Colonic mucosa (tissue), 4 donors: ENCODE results near the gene HELQ. TPM values are rescaled to one million over a fixed set of nuclear protein-coding genes. Genes with fewer than 3 reads are reported as not detected.
"Not testable (repeated sequence)": the region's sequence is repeated elsewhere in the genome, so short reads cannot be mapped to it uniquely, and the experiment has no call there.

Experiments
- DNase-seq: peaks from one replicate; pipeline ENCODE4 v3.0.0-alpha.2; 2020
- H3K27ac ChIP-seq: fragments of 200-600 bp; one replicate; pipeline ENCODE4 v1.8.0; 2021
- H3K27me3 ChIP-seq: fragments of 200-600 bp; one replicate; pipeline ENCODE4 v1.8.0; 2021
- H3K36me3 ChIP-seq: fragments of 200-600 bp; one replicate; pipeline ENCODE4 v1.8.0; 2021
- H3K4me1 ChIP-seq: fragments of 200-600 bp; one replicate; pipeline ENCODE4 v1.8.0; 2021; ENCODE audit warnings: mild to moderate bottlenecking
- H3K4me3 ChIP-seq: fragments of 200-600 bp; one replicate; pipeline ENCODE4 v1.8.0; 2021
- H3K9ac ChIP-seq, 2 donors: one replicate each; pipeline ENCODE4 v1.7.0; 2013; ENCODE audit warnings: control low read depth in 2 of 2, low read depth in 2 of 2, low read length in 2 of 2
- H3K9me3 ChIP-seq: fragments of 200-600 bp; one replicate; pipeline ENCODE4 v1.8.0; 2021
- CTCF ChIP-seq: fragments of 200-600 bp; IDR thresholded peaks from one replicate; pipeline ENCODE4 v1.8.0; 2022; ENCODE audit warnings: antibody characterized with exemption, mild to moderate bottlenecking
- intact Hi-C: fragments of 100-400 bp; cut with DNase I; formaldehyde crosslinking; loops from one replicate; pipeline ENCODE4 v1.14.1; 2022
- total RNA-seq, 2 donors: library from RNA; stranded (reverse); fragmentation: NEBNext Ultra II Directional in 1 of 2; extraction: Animal tissue kit (Norgen Biotek cat#: 25700) in 1 of 2; gene quantifications; one replicate each; pipeline ENCODE4 v1.2.1, GENCODE V29; 2021
- donor health status: healthy.
- donor health status: DM: no; HTN: no; CAD: no.
- donor health status: DM: no; HTN: no; CAD: no.

Gene HELQ
- total RNA-seq, 2 donors from 2014 or later = 11.0 to 11.7 TPM

DNA sequence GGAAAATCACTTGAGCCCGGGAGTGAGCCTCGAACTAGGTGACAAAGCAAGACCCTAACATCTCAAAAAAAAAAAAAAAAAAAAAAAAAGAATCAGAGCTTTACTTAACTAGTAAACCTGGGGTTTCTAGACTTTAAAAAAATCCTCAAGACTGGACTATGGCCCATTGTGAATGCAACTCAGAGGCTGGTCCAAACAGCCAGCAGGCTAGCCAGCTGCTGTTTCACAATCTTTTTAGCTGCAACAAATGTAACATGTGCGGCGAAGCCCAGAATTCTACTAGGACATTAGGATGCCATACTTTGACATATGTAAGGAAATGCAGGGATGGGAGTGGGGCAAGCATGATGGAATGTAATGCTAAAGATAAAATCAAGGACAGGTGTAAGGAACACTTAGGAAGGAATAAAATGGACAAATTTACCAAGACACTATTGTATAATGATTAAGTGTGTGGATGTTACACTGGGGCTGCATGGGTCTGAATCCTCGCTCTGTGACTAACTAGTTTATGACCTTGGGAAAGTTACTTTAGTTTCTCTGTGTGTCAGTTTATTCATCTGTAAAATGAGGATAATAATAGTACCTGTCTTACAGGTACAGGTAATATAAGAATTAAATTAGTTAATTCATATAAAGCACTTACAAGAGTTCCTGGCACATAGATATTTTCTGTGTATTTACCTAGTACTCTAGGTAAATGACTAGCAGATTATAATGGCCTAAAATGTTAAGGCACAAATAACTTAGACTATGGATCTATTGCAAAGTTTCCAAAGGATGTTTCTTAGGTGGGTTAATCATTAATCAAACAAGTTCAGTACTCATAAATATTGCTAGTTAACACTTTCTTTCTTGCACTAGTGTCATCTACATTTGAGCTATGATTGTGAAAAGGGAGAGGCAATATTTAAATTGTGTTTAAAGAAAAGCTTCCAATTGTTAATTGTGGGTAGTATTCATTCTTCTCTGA, 49.5 kb downstream of the HELQ start:
- Histone ChIP-seq H3K27me3 (no peaks in the 10 kb centered on the region), H3K9ac (no peak overlapping the region), H3K9me3 (no peaks in the 10 kb centered on the region), H3K27ac (no peak overlapping the region), H3K36me3 (no peaks in the 10 kb centered on the region), H3K4me1 (no peaks in the 10 kb centered on the region), H3K4me3 (no peak overlapping the region)
- intact Hi-C loops = no loop called here
- DNase-seq = no peak
- TF ChIP-seq CTCF = no peak

DNA sequence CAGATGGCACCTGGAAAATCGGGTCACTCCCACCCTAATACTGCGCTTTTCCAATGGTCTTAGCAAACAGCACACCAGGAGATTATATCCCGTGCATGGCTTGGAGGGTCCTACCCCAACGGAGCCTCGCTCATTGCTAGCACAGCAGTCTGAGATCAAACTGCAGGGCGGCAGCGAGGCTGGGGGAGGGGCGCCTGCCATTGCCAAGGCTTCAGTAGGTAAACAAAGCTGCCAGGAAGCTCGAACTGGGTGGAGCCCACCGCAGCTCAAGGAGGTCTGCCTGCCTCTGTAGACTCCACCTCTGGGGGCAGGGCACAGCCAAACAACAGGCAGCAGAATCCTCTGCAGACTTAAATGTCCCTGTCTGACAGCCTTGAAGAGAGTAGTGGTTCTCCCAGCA, 57.5 kb downstream of the HELQ start:
- H3K9ac ChIP-seq, H3K27ac ChIP-seq, H3K27me3 ChIP-seq, intact Hi-C loops, H3K4me1 ChIP-seq, H3K36me3 ChIP-seq, H3K4me3 ChIP-seq, H3K9me3 ChIP-seq, DNase-seq: not testable (repeated sequence)

DNA sequence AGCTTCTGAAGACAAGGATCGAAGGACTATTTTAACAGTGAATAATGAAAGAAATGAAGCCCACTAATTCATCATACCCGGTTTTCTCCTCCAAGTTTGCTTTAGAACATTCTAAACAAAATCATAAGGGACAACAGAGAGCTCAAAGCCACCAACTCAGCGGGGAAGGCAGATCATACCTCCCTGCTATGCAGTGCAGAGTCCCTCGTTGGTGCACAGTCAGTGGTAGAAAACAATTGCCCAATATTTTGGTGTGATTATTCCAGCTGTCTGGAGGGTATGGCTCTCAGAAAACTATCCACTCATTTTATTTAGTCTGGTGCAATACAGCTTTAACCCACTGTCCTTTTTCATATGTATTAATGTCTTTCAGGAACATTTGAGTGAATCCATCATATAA, 61.7 kb downstream of the HELQ start:
- Histone ChIP-seq H3K27ac (no peak overlapping the region), H3K4me3 (no peak overlapping the region), H3K4me1 (no peaks in the 10 kb centered on the region), H3K27me3 (no peaks in the 10 kb centered on the region), H3K36me3 (no peaks in the 10 kb centered on the region), H3K9ac (no peak overlapping the region), H3K9me3 (no peaks in the 10 kb centered on the region)
- DNase-seq = no peak
- TF ChIP-seq CTCF = no peak
- intact Hi-C loops = no loop called here

DNA sequence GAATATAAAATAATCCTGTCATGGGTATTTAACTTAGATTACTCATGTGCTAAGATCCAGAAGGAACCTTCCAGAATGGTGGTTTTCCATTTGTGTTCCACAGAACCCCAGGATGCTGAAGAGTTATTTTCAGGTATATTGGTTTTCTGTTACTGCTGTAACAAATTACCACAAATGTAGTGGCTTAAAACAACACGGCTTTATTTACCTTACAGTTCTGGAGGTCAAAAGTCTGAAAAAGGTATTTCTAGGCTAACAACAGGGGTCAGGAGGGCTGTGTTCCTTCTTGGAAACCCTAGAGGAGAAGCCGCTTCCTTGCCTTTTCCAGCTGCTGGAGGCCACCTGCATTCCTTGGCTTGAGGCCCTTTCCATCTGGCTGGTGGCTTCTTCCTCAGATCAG, 63.1 kb downstream of the HELQ start:
- no peaks in the 10 kb centered on the region for H3K27me3 ChIP-seq
- H3K4me3 ChIP-seq = no peak overlapping the region
- no peak for DNase-seq
- no peaks in the 10 kb centered on the region for H3K9me3 ChIP-seq
- no peak for TF ChIP-seq CTCF
- no peaks in the 10 kb centered on the region for H3K36me3 ChIP-seq
- intact Hi-C loops = no loop called here
- no peaks in the 10 kb centered on the region for H3K4me1 ChIP-seq
- no peak overlapping the region for H3K9ac ChIP-seq
- H3K27ac ChIP-seq = no peak overlapping the region

GRCh38 chr4:83390944-83391343, 64.7 kb downstream of the HELQ start:
- TF ChIP-seq CTCF = no peak
- DNase-seq = no peak
- no peak overlapping the region for H3K4me3 ChIP-seq
- no peaks in the 10 kb centered on the region for H3K9me3 ChIP-seq
- intact Hi-C loops = no loop called here
- no peak overlapping the region for H3K9ac ChIP-seq
- no peaks in the 10 kb centered on the region for H3K27me3 ChIP-seq
- H3K27ac ChIP-seq = no peak overlapping the region
- no peaks in the 10 kb centered on the region for H3K36me3 ChIP-seq
- no peaks in the 10 kb centered on the region for H3K4me1 ChIP-seq

DNA sequence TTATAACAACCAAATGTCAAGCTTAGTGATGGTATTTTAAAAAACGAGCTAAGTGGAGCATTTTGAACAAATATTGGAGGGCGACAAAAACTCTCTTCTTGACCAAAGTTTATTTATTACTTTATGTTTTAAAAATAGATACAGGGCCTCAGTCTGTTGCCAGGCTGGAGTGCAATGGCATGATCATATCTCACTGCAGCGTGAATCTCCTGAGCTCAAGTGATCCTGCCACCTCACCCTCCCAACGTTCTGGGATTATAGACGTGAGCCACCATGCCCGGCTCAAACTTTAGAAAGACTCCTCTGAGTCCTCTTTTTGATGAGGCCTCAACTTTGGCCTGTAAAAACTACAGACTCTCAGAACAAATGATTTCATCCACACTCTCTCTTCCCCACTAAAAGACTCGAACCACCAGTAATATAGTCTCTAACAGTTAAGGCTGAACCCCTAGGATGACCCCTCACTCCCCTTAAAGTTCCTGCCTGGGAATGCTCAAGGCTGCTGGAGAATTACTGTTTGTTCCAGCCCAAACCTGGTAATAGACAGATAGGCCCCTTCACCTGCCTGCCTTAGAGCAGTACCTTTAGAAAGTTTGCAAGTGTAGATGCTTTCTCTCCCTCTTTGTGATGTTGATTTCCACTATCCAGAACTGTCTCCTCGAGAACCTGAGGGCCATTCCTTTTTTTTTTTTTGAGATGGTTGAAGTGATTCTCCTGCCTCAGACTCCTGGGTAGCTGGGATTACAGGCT, 65.7 kb downstream of the HELQ start:
- no peaks in the 10 kb centered on the region for H3K9me3 ChIP-seq
- no peak for TF ChIP-seq CTCF
- intact Hi-C loops = no loop called here
- H3K4me1 ChIP-seq = no peaks in the 10 kb centered on the region
- H3K36me3 ChIP-seq = no peaks in the 10 kb centered on the region
- H3K9ac ChIP-seq = no peak overlapping the region
- H3K4me3 ChIP-seq = no peak overlapping the region
- no peaks in the 10 kb centered on the region for H3K27me3 ChIP-seq
- DNase-seq = no peak
- no peak overlapping the region for H3K27ac ChIP-seq
